Measurements from ENCODE around the gene AQP2.

DNA sequence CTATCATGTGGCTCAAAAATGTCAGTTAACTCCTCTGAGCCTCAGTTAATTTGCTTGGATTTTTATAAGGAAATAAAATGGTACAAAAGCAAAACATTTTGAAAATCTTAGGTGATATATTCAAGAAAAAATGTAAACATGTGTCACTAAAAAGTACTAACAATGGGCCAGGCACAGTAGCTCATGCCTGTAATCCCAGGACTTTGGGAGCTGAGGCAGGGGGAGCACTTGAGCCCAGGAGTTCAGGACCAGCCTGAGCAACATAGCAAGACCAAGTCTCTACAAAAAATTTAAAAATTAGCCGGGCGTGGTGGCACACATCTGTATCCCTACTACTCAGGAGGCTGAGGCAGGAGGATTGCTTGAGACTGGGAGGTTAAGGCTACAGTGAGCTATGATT lies 47.9 kb downstream of the AQP2 start:
- TF ChIP-seq ZNF223 (tag by site-specific recombination; IDR thresholded peaks at IDR 0.05) (no peak), ZNF777 (tag by site-specific recombination; IDR thresholded peaks at IDR 0.05; ENCODE audit: borderline replicate concordance) (no peak), TCF7L2 (IDR thresholded peaks at IDR 0.05; ENCODE audit: borderline replicate concordance, low read depth, low read length) (no peak), YY1 (tag by site-specific recombination; IDR thresholded peaks at IDR 0.05) (no peak), ZNF549 (tag by site-specific recombination; IDR thresholded peaks at IDR 0.05) (no peak), ZNF140 (tag by site-specific recombination; IDR thresholded peaks at IDR 0.05) (no peak), GLI4 (tag by site-specific recombination; IDR thresholded peaks at IDR 0.05) (no peak), HOXA7 (CRISPR knock-in tag; IDR thresholded peaks at IDR 0.05; ENCODE audit: borderline replicate concordance) (no peak), ZNF791 (tag by site-specific recombination; IDR thresholded peaks at IDR 0.05) (no peak), ZNF366 (tag by site-specific recombination; conservative IDR thresholded peaks at IDR 0.05) (no peak)
- TF ChIP-seq, protein P1, sequence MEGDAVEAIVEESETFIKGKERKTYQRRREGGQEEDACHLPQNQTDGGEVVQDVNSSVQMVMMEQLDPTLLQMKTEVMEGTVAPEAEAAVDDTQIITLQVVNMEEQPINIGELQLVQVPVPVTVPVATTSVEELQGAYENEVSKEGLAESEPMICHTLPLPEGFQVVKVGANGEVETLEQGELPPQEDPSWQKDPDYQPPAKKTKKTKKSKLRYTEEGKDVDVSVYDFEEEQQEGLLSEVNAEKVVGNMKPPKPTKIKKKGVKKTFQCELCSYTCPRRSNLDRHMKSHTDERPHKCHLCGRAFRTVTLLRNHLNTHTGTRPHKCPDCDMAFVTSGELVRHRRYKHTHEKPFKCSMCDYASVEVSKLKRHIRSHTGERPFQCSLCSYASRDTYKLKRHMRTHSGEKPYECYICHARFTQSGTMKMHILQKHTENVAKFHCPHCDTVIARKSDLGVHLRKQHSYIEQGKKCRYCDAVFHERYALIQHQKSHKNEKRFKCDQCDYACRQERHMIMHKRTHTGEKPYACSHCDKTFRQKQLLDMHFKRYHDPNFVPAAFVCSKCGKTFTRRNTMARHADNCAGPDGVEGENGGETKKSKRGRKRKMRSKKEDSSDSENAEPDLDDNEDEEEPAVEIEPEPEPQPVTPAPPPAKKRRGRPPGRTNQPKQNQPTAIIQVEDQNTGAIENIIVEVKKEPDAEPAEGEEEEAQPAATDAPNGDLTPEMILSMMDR (tag by site-specific recombination; IDR thresholded peaks at IDR 0.05) = no peak
- TF ChIP-seq, protein P2, sequence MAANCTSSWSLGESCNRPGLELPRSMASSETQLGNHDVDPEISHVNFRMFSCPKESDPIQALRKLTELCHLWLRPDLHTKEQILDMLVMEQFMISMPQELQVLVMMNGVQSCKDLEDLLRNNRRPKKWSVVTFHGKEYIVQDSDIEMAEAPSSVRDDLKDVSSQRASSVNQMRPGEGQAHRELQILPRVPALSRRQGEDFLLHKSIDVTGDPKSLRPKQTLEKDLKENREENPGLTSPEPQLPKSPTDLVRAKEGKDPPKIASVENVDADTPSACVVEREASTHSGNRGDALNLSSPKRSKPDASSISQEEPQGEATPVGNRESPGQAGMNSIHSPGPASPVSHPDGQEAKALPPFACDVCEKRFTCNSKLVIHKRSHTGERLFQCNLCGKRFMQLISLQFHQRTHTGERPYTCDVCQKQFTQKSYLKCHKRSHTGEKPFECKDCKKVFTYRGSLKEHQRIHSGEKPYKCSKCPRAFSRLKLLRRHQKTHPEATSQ (tag by site-specific recombination; IDR thresholded peaks at IDR 0.05) = no peak
- TF ChIP-seq, protein P3, sequence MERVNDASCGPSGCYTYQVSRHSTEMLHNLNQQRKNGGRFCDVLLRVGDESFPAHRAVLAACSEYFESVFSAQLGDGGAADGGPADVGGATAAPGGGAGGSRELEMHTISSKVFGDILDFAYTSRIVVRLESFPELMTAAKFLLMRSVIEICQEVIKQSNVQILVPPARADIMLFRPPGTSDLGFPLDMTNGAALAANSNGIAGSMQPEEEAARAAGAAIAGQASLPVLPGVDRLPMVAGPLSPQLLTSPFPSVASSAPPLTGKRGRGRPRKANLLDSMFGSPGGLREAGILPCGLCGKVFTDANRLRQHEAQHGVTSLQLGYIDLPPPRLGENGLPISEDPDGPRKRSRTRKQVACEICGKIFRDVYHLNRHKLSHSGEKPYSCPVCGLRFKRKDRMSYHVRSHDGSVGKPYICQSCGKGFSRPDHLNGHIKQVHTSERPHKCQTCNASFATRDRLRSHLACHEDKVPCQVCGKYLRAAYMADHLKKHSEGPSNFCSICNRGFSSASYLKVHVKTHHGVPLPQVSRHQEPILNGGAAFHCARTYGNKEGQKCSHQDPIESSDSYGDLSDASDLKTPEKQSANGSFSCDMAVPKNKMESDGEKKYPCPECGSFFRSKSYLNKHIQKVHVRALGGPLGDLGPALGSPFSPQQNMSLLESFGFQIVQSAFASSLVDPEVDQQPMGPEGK (tag by site-specific recombination; IDR thresholded peaks at IDR 0.05) = no peak
- TF ChIP-seq, protein P4, sequence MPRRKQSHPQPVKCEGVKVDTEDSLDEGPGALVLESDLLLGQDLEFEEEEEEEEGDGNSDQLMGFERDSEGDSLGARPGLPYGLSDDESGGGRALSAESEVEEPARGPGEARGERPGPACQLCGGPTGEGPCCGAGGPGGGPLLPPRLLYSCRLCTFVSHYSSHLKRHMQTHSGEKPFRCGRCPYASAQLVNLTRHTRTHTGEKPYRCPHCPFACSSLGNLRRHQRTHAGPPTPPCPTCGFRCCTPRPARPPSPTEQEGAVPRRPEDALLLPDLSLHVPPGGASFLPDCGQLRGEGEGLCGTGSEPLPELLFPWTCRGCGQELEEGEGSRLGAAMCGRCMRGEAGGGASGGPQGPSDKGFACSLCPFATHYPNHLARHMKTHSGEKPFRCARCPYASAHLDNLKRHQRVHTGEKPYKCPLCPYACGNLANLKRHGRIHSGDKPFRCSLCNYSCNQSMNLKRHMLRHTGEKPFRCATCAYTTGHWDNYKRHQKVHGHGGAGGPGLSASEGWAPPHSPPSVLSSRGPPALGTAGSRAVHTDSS (tag by site-specific recombination; IDR thresholded peaks at IDR 0.05) = no peak
